Activated naive CD8-positive, alpha-beta T cell (primary cell): ENCODE results near the gene PLAAT5.
A peak's percentile ranks its signal among the peaks of the same experiment; 100 is the strongest.
"Not testable (repeated sequence)": the region's sequence is repeated elsewhere in the genome, so short reads cannot be mapped to it uniquely, and the experiment has no call there.

Experiments used
- H3K27ac Mint-ChIP-seq: one replicate; pipeline ENCODE4 v1.8.0; 2021; ENCODE audit warnings: mixed read lengths
- H3K27me3 Mint-ChIP-seq: one replicate; pipeline ENCODE4 v1.8.0; 2021; ENCODE audit warnings: mixed read lengths
- H3K36me3 Mint-ChIP-seq: one replicate; pipeline ENCODE4 v1.8.0; 2021; ENCODE audit warnings: mixed read lengths
- H3K4me1 Mint-ChIP-seq: one replicate; pipeline ENCODE4 v1.8.0; 2021; ENCODE audit warnings: low read depth, mixed read lengths
- H3K4me3 Mint-ChIP-seq: one replicate; pipeline ENCODE4 v1.8.0; 2021; ENCODE audit warnings: mild to moderate bottlenecking, mixed read lengths
- H3K9me3 Mint-ChIP-seq: one replicate; pipeline ENCODE4 v1.8.0; 2021; ENCODE audit warnings: low read depth, mixed read lengths

Gene PLAAT5, protein sequence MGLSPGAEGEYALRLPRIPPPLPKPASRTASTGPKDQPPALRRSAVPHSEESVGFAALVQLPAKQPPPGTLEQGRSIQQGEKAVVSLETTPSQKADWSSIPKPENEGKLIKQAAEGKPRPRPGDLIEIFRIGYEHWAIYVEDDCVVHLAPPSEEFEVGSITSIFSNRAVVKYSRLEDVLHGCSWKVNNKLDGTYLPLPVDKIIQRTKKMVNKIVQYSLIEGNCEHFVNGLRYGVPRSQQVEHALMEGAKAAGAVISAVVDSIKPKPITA

DNA sequence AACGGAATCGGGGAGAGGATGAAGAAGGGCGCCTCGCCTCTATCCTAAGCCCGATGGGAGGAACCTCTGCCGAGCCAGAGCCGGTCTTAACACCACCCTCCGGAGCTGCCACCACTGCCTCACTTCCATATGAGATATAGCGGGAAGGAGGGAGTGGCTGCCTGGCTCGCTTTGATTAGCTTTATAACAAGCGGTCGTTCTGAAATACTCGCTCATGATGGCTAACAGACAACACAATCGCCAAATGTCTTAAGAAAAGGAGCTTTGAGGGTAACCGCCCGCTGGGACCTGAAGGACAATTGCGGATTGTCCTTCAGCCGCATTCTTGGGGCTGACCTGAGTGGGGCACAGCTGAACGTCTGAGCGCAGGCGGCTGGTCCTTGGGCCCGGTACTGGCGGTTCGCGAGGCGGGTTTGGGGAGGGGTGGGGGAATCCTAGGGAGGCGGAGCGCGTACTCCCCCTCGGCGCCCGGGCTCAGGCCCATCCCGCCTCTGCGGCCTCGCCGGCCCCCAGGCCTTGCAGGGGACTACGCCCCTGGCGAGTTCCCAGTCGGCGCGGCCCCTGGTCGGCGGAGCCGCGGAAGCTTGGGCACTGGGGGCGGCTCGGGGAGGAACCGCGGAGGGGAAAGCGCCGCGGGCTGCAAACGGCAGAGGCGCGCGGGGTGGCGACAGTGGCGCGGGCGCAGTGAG lies at the start of gene PLAAT5:
Gene PLAAT5, minus strand, starts transcription at position 617 of the 689 bp plus-strand sequence. Its CDS starts 133 bp downstream, at position 484.
- H3K27me3 Mint-ChIP-seq = peaks cover 7% of the 10 kb centered on the region
- H3K4me3 Mint-ChIP-seq = peak within 1 kb of the TSS; percentile 89
- H3K4me1 Mint-ChIP-seq = peaks cover 16% of the 10 kb centered on the region
- peaks cover under 1% of the 10 kb centered on the region for H3K9me3 Mint-ChIP-seq
- no peak within 1 kb of the TSS for H3K27ac Mint-ChIP-seq
- peaks cover 6% of the 10 kb centered on the region for H3K36me3 Mint-ChIP-seq

DNA sequence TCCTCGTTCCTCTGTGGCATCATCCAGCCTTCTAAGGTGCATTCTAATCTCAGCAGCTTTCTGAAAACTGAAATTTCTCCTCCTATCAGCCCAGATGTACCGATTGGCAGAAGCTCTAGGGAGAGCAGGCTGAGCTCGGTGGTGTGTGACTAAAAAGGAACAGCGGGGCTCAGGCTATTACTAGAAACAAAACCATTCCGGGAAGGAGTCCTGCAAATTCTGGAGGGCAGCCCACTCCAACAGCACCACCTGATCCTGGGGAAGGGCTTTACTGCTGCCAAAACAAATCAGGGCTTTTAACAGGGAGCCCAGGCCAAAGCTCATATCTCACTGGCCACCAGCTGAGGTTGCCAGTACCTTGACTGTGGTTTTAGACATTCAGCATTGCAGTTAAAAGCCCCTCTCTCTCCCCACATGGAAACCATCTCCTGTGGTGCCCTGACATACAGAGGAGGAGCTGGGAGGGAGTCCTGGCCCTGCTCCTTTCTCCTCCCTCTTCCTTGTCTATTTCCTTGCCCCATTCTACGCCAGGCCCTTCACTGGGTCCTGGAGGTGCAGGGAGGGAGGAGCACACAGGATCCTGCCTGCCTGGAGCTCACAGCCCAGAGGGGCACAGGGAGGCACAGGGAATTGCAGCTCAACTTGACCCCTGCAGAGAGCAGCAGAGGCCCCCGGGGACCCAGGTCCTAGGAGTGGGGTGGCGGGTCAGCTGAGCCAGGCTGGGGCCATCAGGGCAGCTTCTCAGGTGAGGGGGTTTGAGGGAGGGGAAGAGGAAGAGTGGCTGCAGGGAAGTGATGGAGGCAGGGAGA lies 46.5 kb upstream of the PLAAT5 start:
- Mint-ChIP-seq H3K4me3 (peak overlapping the region; percentile 94), H3K27me3 (no peaks in the 10 kb centered on the region), H3K36me3 (peaks cover 4% of the 10 kb centered on the region), H3K4me1 (peaks cover 86% of the 10 kb centered on the region), H3K9me3 (no peaks in the 10 kb centered on the region), H3K27ac (peak overlapping the region; percentile 95)

DNA sequence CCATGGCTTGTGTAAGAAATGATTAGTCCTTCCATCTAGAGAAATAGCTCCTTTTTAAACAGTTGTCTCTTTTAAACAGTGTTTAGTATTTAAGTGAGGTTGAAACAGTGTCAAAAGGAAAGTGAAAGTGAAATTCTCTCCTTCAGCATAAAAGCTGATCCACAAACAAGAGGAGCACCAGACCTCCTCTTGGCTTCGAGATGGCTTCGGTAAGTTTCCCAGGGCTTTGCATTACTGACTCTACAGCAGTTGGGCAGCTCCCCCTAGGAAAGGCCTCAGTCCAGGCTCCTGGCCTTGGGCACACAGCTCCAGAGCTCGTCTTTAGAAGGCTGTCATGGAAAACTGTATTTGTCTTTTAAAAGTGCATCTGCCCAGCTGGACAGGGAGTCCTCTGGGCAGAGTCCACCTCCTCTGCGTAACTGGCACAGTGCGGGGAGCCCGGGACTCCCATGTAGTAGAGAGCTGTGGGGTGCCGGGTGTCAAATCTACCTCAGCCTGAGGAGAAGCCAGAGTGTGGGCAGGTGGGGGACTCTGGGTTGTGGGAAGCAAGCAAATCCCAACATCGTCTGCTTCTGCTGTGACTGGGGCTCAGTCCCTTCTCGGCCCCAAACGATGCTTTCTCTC lies 45.8 kb upstream of the PLAAT5 start, which contains the start of gene PLAAT4:
Gene PLAAT4, plus strand, starts transcription at position 140 of the 624 bp plus-strand sequence. Its CDS starts 61 bp downstream, at position 201.
- peaks cover 4% of the 10 kb centered on the region for H3K36me3 Mint-ChIP-seq
- no peaks in the 10 kb centered on the region for H3K9me3 Mint-ChIP-seq
- H3K27me3 Mint-ChIP-seq = no peaks in the 10 kb centered on the region
- H3K27ac Mint-ChIP-seq = peak within 1 kb of the TSS; percentile 95
- peak within 1 kb of the TSS; percentile 94 for H3K4me3 Mint-ChIP-seq
- H3K4me1 Mint-ChIP-seq = peaks cover 86% of the 10 kb centered on the region

DNA sequence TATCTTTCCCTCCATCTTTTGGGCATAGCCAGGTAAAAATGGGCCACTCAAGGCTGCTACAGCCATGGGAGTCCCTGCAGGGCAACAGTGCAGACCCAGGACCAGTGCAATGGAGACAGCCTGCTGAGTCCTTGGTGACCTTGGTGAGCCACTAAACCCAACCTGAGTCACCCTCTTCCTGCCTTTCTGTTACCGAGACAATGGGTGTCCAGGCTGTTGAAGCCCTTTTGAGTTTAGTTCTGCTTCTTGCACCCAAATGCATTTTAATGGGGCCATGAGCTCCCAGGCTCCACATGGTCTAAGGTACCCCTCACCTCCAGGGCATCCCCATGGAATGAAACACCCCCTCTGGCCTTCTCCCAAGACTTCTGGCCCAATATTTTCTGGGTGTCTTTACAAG lies 44.8 kb upstream of the PLAAT5 start:
- Mint-ChIP-seq H3K36me3 (peaks cover 4% of the 10 kb centered on the region), H3K27ac (peak overlapping the region; percentile 95), H3K4me3 (peak overlapping the region; percentile 94), H3K9me3 (no peaks in the 10 kb centered on the region), H3K27me3 (no peaks in the 10 kb centered on the region), H3K4me1 (peaks cover 90% of the 10 kb centered on the region)

DNA sequence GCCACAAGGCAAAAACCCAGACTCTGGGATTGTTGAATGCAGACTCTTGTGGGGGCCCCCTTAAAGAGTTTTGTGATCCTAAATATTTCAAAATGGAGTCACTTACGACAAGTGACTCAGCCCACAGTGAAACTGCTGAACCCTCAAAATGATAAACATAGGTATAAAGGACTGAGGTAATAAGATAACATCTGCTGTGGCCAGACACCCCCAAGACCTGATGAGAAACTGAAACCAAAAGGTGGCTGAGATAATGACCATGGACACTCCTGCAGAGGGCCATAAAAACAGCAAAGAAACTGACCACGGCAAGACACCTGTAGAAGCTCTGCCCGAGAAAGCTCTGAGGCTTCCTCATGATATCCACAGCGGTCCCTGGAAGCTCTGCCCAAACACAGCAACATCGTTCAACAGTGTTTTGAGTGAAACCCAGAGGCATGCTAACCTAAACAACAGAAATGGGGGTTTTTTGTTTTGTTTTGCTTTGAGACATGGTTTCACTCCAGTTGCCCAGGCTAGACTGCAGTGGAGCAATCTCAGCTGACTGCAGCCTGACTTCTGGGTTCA lies 44.0 kb upstream of the PLAAT5 start:
- Mint-ChIP-seq H3K27ac (peak overlapping the region; percentile 80), H3K4me1 (peaks cover 88% of the 10 kb centered on the region), H3K36me3 (peaks cover under 1% of the 10 kb centered on the region), H3K27me3 (no peaks in the 10 kb centered on the region), H3K4me3 (peak overlapping the region; percentile 94), H3K9me3 (no peaks in the 10 kb centered on the region)

DNA sequence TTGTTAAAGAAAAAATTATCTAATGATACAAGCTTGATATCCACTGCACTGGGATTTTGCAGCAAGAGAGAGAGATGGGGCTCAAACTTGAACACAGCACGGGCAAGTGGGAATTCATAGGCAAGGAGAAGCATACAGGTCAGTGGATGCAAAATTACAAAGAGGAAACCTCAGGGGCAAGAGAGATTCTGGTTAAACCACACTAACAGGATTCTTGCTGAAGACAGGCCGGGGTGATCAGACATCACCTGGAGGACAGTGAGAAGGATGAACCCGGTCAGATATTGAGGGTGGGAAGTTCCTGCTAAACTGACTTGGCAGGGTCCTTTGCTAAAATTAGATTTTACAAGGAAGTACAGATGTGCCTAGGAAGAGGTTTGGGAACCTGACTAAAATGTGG lies 43.1 kb upstream of the PLAAT5 start:
- Mint-ChIP-seq H3K27ac (peak overlapping the region; percentile 78), H3K27me3 (no peaks in the 10 kb centered on the region), H3K4me3 (no peak overlapping the region), H3K9me3 (no peaks in the 10 kb centered on the region), H3K4me1 (peaks cover 89% of the 10 kb centered on the region), H3K36me3 (no peaks in the 10 kb centered on the region)

DNA sequence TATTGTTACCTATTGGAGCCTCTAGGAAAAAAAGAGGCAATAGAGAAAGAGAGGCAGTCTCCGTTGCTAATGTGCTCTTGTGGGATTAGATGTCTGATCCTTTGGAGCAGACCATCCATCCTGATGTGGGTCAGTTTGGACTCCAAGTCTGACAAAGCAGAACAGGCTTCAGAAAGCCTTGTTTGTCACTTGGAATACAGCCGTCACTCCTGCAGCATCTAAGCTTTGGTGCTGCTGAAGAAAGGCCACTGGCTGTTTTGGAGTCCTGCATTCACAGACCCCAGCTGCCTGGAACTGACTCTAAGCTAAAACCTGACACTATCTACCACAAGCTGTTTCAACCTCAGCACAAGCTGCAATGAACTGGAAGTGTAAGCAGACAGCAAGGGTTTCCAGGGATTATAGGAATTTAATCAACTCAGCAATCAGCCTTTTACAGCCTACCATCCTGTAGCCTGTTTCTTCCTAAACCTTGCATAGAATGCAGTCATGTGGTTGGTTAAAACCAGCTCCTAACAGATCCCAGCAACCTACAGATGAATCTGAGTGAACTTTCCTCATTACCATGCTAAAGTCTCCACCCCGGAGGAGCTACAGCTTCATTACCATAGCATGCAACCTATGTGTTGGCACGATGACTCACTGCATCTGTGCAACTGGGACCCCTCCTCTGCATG lies 42.0 kb upstream of the PLAAT5 start:
- H3K36me3 Mint-ChIP-seq = no peaks in the 10 kb centered on the region
- H3K9me3 Mint-ChIP-seq = no peaks in the 10 kb centered on the region
- no peak overlapping the region for H3K27ac Mint-ChIP-seq
- no peak overlapping the region for H3K4me3 Mint-ChIP-seq
- H3K27me3 Mint-ChIP-seq = no peaks in the 10 kb centered on the region
- H3K4me1 Mint-ChIP-seq = peaks cover 81% of the 10 kb centered on the region

DNA sequence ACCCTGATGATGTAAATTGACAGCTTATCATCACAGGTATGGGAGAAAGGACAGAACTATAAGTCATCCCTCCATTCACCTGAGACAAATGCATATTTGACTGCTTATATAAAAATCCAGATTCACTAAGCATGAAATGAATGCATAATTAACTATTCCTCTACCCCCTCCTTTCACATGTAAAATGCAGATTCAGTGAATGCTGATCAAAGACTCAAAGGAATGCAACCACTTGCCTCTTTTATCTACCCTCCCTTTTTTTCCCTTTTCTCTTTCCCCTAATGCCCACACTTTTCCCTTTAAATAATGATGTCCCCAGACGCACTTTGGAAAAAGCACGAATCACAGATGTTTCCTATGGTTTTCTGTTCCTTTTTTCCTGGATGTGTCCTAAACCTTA lies 41.1 kb upstream of the PLAAT5 start:
- Mint-ChIP-seq H3K4me1 (peaks cover 73% of the 10 kb centered on the region), H3K9me3 (no peaks in the 10 kb centered on the region), H3K36me3 (no peaks in the 10 kb centered on the region), H3K27ac (peak overlapping the region; percentile 28), H3K27me3 (no peaks in the 10 kb centered on the region), H3K4me3 (peak overlapping the region; percentile 65)

DNA sequence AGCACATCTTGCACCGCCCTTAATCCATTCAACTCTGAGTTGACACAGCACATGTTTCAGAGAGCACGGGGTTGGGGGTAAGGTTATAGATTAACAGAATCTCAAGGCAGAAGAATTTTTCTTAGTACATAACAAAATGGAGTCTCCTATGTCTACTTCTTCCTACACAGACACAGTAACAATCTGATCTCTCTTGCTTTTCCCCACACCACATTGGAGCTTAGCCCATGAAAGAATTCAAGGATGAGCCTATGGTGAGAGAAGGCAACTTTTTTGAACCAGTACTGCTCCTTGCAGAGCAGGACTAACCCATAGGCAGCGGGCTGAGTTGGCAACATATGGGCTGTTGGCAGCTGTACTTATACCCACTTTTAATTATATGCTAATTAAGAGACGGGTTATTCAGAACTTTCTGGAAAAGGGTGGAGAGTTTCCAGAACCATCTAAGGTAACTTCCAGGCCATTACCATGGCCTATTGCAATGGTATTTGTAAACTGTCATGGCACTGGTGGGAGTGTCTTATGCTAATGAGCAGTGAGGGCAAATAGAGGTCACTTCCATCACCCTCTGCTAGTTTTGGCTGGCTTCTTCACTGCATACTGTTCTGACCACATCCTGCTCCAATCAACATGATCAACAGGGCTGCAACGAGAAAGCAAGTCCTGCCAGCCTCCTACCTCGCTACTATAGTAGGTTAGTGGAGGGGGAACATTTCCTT lies 40.3 kb upstream of the PLAAT5 start:
- not testable (repeated sequence) for H3K36me3 Mint-ChIP-seq, H3K9me3 Mint-ChIP-seq, H3K27me3 Mint-ChIP-seq
- Mint-ChIP-seq H3K4me1 (peaks cover 66% of the 10 kb centered on the region), H3K27ac (peak overlapping the region; percentile 85), H3K4me3 (peak overlapping the region; percentile 72)

DNA sequence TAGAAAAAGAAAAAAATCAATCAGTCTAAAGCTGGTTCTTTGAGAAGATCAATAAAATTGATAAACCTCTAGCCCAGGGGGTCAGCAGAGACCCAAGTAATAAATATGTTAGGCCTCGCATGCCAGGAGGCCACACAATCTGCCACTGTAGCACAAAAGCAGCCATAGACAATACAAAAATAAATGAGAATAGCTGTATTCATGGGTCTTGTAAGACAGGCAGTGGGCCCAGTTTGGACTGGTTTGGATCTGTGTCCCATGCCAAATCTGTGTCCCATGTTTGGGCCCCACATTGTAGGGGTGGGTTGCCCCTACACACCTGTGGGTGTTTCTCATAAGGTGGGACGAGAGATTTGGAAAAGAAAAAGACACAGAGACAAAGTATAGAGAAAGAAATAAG lies 39.1 kb upstream of the PLAAT5 start:
- Mint-ChIP-seq H3K27ac (peak overlapping the region; percentile 62), H3K27me3 (no peaks in the 10 kb centered on the region), H3K4me3 (no peak overlapping the region), H3K36me3 (no peaks in the 10 kb centered on the region), H3K4me1 (peaks cover 55% of the 10 kb centered on the region), H3K9me3 (no peaks in the 10 kb centered on the region)

DNA sequence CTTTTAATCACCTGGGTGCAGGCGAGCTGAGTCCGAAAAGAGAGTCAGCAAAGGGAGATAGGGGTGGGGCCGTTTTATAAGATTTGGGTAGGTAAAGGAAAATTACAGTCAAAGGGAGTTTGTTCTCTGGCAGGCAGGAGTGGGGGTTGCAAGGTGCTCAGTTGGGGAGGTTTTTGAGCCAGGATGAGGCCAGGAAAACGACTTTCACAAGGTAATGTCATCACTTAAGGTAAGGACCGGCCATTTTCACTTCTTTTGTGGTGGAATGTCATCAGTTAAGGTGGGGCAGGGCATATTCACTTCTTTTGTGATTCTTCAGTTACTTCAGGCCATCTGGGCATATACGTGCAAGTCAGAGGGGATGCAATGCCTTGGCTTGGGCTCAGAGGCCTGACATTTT lies 38.4 kb upstream of the PLAAT5 start:
- H3K27ac Mint-ChIP-seq = peak overlapping the region; percentile 25
- peaks cover 50% of the 10 kb centered on the region for H3K4me1 Mint-ChIP-seq
- H3K9me3 Mint-ChIP-seq, H3K27me3 Mint-ChIP-seq, H3K36me3 Mint-ChIP-seq, H3K4me3 Mint-ChIP-seq: not testable (repeated sequence)

DNA sequence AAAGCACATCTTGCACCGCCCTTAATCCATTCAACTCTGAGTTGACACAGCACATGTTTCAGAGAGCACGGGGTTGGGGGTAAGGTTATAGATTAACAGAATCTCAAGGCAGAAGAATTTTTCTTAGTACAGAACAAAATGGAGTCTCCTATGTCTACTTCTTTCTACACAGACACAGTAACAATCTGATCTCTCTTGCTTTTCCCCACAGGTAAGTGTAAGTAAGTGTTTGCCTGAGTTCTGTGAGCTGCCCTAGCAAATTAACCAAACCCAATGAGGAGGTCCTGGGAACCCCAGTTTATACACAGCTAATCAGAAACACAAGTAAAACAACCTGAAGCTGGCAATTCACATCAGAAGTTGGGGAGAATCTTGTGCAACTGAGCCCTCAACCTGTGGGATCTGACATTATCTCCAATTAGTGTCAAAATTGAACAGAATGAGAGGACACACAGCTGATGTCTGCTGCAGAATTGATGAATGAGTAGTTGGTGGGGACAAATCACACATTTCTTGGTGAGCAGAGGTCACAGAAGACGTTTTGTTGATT lies 37.8 kb upstream of the PLAAT5 start:
- not testable (repeated sequence) for H3K9me3 Mint-ChIP-seq, H3K4me3 Mint-ChIP-seq, H3K27me3 Mint-ChIP-seq, H3K36me3 Mint-ChIP-seq
- Mint-ChIP-seq H3K27ac (peak overlapping the region; percentile 25), H3K4me1 (peaks cover 44% of the 10 kb centered on the region)

DNA sequence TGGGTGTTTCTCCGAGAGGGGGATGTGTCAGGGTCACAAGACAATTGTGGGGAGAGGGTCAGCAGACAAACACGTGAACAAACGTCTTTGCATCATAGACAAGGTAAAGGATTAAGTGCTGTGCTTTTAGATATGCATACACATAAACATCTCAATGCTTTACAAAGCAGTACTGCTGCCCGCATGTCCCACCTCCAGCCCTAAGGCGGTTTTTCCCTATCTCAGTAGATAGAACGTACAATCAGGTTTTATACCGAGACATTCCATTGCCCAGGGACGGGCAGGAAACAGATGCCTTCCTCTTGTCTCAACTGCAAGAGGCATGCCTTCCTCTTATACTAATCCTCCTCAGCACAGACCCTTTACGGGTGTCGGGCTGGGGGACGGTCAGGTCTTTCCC lies 37.2 kb upstream of the PLAAT5 start:
- not testable (repeated sequence) for H3K36me3 Mint-ChIP-seq, H3K4me3 Mint-ChIP-seq, H3K27ac Mint-ChIP-seq, H3K27me3 Mint-ChIP-seq, H3K9me3 Mint-ChIP-seq
- H3K4me1 Mint-ChIP-seq = peaks cover 38% of the 10 kb centered on the region
